GM12878 (cell line): ENCODE measurements around the gene INKA1.

Source experiments
- CHD2 ChIP-seq: IDR thresholded peaks from 2 replicates; pipeline ENCODE4 v1.6.1; 2011; ENCODE audit warnings: low read depth, low read length, improper control_type of control experiment, borderline replicate concordance
- CREB1 ChIP-seq: IDR thresholded peaks from 2 replicates; pipeline ENCODE4 v1.6.1; 2012; ENCODE audit warnings: low read depth, mild to moderate bottlenecking, inconsistent platforms
- CTCF ChIP-seq, 3 experiments: IDR thresholded peaks in 2 of 3; conservative IDR thresholded peaks in 1 of 3; 2 replicates each; pipeline ENCODE4 v1.5.1; 2011; ENCODE audit warnings: low read depth in 3 of 3, low read length in 3 of 3, mild to moderate bottlenecking in 3 of 3, control low read depth in 2 of 3, moderate library complexity in 2 of 3, inconsistent platforms in 1 of 3, mixed read lengths in 1 of 3; ENCODE audit not compliant: control insufficient read depth in 2 of 3, insufficient read depth in 1 of 3; ENCODE audit errors: extremely low read depth in 1 of 3
- POLR2A ChIP-seq: IDR thresholded peaks from 2 replicates; pipeline ENCODE4 v1.6.1; 2011; ENCODE audit warnings: low read depth, mild to moderate bottlenecking, low read length
- POLR2AphosphoS5 ChIP-seq: IDR thresholded peaks from 2 replicates; pipeline ENCODE4 v1.6.1; 2011; ENCODE audit warnings: mild to moderate bottlenecking, low read length, inconsistent platforms
- POU2F2 ChIP-seq: IDR thresholded peaks from 3 replicates; pipeline ENCODE4 v1.6.1; 2011; ENCODE audit warnings: low read depth, mild to moderate bottlenecking, low read length, borderline replicate concordance
- RAD51 ChIP-seq: fragments of 450-650 bp; IDR thresholded peaks from 2 replicates; pipeline ENCODE4 v1.6.1; 2016; ENCODE audit warnings: moderate library complexity, mild to moderate bottlenecking, inconsistent platforms
- REST ChIP-seq: IDR thresholded peaks from 2 replicates; pipeline ENCODE4 v1.6.1; 2012; ENCODE audit warnings: mild to moderate bottlenecking, low read depth, low read length
- SP1 ChIP-seq: IDR thresholded peaks from one replicate; pipeline ENCODE4 v1.6.1; 2011; ENCODE audit warnings: low read depth, low read length
- TCF7 ChIP-seq: IDR thresholded peaks from 2 replicates; pipeline ENCODE4 v1.6.1; 2014; ENCODE audit warnings: antibody characterized with exemption, borderline replicate concordance
- ZBTB40 ChIP-seq: fragments of 450-650 bp; IDR thresholded peaks from 2 replicates; pipeline ENCODE4 v1.6.1; 2016; ENCODE audit warnings: mild to moderate bottlenecking, moderate library complexity, borderline replicate concordance
- ZNF622 ChIP-seq: fragments of 450-650 bp; IDR thresholded peaks from 2 replicates; pipeline ENCODE4 v1.6.1; 2017; ENCODE audit warnings: mild to moderate bottlenecking, inconsistent platforms

GRCh38 chr3:49757197-49757596, 45.9 kb upstream of the INKA1 start:
- no peak for TF ChIP-seq ZBTB40
- no peak for TF ChIP-seq CTCF (IDR thresholded peaks at IDR 0.05 in 2 of 3, conservative IDR thresholded peaks at IDR 0.05 in 1 of 3; ENCODE audit: control insufficient read depth in 2 of 3, extremely low read depth in 1 of 3, insufficient read depth in 1 of 3, low read depth in 3 of 3, low read length in 3 of 3)
- no peak for TF ChIP-seq REST
- no peak for TF ChIP-seq CHD2
- no peak for TF ChIP-seq SP1
- TF ChIP-seq RAD51 = no peak
- TF ChIP-seq ZNF622 = no peak
- TF ChIP-seq TCF7 = no peak
- TF ChIP-seq CREB1 = no peak
- no peak for TF ChIP-seq POU2F2
- TF ChIP-seq POLR2A = no peak
- no peak for TF ChIP-seq POLR2AphosphoS5
